GM08714 (cell line): ENCODE measurements around the gene SQOR.
"Not testable (repeated sequence)": the region's sequence is repeated elsewhere in the genome, so short reads cannot be mapped to it uniquely, and the experiment has no call there.

Experiments used
- H3K4me3 ChIP-seq: fragments of 200-500 bp; sonication (Bioruptor generic); 2 replicates; pipeline ENCODE4 v1.5.1; 2014; ENCODE audit warnings: mild to moderate bottlenecking, low read length, inconsistent platforms
- ZNF274 ChIP-seq: IDR thresholded peaks from 2 replicates; pipeline ENCODE4 v1.6.1; 2012; ENCODE audit warnings: mild to moderate bottlenecking, low read depth, low read length

SQOR gene

DNA sequence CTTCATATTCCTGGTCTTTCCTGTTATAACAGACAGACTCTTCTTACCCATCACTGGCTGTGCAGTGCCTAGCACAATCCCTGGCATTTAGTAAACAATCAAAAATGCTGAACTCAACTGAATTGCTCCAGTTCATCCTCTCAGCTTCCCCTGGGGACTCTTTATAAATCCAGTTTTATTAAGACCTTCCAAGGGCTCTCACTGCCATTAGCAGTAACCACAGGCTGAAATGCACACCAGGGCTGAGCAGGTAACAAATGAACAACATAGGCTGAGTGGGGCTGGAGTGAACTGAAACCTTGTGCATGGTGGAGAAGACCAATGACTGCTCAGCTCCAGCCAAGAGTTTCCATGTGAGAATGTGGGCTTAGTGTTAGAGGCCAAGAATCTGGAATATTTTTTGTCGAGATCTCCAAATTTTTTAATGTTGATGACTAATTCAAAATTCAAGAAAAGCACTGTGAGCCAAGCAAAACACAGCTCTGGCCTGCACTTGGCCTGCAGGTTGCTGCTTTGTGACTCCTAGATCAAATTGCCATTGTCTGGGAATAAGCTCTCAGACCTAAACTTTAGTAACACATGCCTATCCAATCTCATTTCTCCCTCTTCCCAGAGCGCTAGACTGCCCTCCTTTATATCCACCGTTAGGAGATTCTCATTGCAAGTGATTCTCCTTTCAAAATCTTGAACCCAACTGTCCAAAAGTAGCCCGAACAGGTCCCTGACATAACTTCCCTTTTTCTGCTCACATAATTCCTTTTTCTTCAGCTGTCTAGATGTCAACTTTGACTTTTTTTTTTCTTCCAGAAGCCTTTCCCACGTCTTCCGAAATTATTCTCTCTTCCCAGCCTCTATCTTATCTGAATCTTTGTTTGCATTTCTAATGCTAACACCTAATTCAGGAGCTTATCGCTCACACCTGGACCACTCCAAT is 7.4 kb downstream of the SQOR start:
- no peak overlapping the region for H3K4me3 ChIP-seq
- no peak for TF ChIP-seq ZNF274

GRCh38 chr15:45644437-45644836 is 9.6 kb downstream of the SQOR start:
- TF ChIP-seq ZNF274 = no peak
- no peak overlapping the region for H3K4me3 ChIP-seq

- H3K4me3 ChIP-seq = no peak overlapping the region
- no peak for TF ChIP-seq ZNF274
Observed at GRCh38 chr15:45645026-45645980, 10.5 kb downstream of the SQOR start.

DNA sequence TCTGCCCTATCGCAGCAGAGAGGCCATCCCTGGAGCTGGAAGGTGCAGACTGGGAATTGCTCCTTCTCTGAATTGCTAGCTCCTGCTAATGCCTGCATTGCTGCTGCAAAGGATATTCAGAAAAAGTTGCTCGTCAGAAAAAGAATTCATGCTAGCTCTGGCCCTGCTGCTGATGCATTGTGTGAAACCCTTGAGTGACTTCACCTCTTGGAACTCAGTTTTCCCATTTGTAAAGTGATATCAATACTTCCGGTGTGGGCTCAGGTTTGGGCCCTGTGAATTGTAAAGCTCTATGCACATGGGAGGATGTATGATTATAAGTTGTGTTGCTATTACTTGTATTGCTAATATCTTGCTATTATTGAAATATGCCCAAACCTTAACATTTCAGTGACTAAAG is 11.4 kb downstream of the SQOR start:
- no peak for TF ChIP-seq ZNF274

DNA sequence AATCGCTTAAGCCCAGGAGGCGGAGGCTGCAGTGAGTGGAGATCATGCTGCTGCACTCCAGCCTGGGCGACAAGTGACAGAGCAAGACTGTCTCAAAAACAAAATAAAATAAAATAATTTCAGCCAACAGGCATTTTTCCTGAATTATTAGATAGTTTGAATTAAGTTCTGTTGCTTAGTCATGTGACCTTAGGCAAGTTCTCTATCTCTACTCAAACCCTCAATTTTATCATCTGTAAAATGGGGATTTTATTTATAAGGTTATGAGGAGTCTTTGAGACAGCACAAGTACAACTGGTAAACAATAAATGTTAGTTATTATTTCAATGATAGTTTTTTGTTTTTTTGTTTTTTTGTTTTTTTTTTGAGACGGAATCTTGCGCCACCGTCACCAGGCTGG is 13.0 kb downstream of the SQOR start:
- no peak overlapping the region for H3K4me3 ChIP-seq
- no peak for TF ChIP-seq ZNF274

More for the DNA sequence above, 11.4 kb downstream of the SQOR start:
- H3K4me3 ChIP-seq = no peak overlapping the region

- TF ChIP-seq ZNF274 = no peak
- no peak overlapping the region for H3K4me3 ChIP-seq
Observed at GRCh38 chr15:45648521-45649200, 13.8 kb downstream of the SQOR start.

DNA sequence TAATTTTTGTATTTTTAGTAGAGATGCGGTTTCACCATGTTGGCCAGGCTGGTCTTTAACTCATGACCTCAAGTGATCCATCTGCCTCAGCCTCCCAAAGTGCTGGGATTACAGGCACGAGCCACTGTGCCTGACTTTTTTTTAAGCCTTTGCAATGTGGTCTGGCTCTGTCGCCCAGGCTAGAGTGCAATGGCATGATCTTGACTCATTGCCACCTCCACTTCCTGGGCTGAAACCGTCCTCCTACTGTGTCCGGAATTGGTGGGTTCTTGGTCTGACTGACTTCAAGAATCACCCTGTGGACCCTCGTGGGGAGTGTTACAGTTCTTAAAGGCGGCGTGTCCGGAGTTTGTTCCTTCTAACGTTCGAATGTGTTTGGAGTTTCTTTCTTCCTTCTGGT is 15.2 kb downstream of the SQOR start:
- H3K4me3 ChIP-seq = not testable (repeated sequence)

DNA sequence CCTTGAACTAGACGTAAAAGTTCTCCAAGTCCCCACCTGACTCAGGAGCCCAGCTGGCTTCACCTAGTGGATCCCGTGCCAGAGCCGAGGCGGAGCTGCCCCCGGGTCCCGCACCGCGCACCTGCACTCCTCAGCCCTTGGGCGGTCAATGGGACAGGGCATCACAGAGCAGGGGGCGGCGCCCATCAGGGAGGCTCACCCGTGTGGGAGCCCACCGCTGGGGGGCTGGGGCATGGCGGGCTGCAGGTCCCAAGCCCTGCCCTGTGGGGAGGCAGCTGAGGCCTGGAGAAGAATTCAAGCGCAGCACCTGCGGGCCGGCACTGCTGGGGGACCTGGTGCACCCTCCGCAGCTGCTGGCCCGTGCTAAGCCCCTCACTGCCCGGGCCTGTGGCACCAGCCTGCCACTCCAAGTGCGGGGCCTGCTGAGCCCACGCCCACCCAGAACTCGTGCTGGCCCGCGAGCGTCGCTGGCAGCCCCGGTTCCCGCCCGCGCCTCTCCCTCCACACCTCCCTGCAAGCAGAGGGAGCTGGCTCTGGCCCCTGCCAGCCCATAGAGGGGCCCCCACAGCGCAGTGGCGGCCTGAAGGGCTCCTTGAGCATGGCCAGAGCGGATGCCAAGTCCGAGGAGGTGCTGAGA is 16.2 kb downstream of the SQOR start:
- no peak for TF ChIP-seq ZNF274
- no peak overlapping the region for H3K4me3 ChIP-seq

DNA sequence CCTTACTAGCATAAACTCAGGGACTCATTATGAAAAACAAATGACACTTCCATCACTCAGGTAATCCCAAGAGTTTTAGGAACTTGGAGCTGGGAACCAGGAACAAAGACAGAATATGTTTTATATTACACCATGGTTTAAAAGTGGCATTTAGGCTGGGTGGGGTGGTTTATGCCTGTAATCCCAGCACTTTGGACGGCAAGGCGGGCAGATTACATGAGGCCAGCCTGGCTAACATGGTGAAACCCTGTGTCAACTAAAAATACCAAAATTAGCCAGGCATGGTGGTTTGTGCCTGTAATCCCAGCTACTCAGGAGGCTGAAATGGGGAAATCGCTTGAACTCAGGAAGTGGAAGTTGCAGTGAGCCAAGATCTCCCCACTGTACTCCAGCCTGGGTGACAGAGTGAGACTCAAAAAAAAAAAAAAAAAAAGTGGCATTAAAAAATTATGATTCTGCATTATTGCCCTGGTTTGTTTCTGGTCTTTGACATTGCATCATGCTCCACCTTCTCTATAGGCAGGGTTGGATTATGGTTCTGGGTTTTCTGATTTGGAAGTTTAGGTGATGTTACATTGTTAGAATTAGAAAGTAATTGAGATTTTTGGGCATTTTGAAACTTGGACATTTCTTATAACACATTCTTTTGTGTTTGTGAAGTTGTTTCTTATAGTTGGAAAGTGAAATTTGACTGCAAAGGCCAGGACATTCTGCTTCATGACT is 19.0 kb downstream of the SQOR start:
- no peak for TF ChIP-seq ZNF274
- H3K4me3 ChIP-seq = no peak overlapping the region

DNA sequence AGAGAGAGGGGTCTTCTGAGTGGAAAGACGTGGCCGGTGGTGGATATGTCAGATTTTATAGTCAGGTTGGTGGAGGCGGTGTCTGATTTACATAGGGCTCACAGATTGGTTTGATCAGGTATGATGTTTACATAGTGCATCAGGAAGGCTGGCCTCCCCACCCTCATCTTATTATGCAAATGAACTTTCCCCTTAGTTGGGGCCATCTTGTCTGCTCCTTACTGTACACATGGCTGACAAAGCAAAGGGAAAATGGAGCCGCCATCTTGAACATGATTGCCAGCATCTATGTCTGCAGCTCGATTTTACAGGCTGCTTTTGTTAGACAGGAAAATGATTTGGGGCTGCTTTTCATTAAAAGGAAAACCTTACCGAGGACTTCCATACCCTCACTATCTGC is 19.9 kb downstream of the SQOR start:
- no peak for TF ChIP-seq ZNF274
- H3K4me3 ChIP-seq = no peak overlapping the region

GRCh38 chr15:45657254-45657653 is 22.4 kb downstream of the SQOR start:
- H3K4me3 ChIP-seq = no peak overlapping the region
- no peak for TF ChIP-seq ZNF274

GRCh38 chr15:45657764-45658545 is 23.1 kb downstream of the SQOR start:
- no peak for TF ChIP-seq ZNF274
- H3K4me3 ChIP-seq = no peak overlapping the region
